GM13977 (cell line): ENCODE measurements around the gene NGEF.

ENCODE experiments used
- DNase-seq: peaks from one replicate; pipeline ENCODE4 v3.0.0; 2012; ENCODE audit warnings: low spot score
- in situ Hi-C: fragments of 300-500 bp; cut with MboI; formaldehyde crosslinking; loops from one replicate; pipeline ENCODE4 v1.12.0; 2022; ENCODE audit warnings: low sequenced_read_pairs, low pct_unique_long_range_greater_than_20kb, mixed read lengths, inconsistent platforms; ENCODE audit not compliant: unreplicated experiment
- TF ChIP-seq, protein P1 (sequence below): IDR thresholded peaks from 2 replicates; pipeline ENCODE4 v1.5.1; 2012; ENCODE audit warnings: mild to moderate bottlenecking, control low read depth; ENCODE audit not compliant: insufficient read depth; ENCODE audit errors: extremely low read depth, missing control alignments

The NGEF gene

DNA sequence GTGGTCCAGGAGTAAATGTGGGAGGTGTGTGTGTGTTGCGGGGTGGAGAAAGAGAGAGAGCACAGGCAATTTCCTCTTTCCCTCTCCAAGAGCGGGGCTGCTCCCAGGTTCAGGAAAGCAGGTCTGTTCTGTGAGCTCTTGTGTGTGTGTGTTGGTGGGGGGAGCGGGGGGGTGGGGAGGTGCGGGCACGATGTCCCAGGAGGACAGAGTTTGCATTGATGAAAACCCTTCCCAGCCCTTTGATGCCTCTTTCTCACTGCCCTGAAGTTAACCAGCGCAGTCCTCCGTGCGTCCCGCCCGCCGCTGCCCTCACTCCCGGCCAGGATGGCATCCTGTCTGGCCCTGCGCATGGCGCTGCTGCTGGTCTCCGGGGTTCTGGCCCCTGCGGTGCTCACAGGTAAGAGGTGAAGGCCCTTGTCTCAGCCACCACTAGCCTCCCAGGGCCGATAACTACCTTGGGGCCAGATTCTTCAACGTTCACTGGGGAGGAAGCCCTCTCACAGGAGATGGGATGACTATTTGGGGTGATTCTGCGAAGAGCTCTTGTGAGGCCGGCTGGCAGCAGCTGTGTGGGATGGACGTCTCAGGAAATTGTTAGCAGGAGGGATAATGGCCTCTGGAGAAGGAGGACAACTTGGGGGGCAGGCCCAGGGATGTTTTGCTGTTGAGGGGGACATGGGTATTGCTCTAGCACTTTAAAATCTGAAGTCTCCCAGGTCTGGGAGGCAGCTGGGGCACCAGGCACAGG is 142.9 kb downstream of the NGEF start, which contains the start of gene SNORC:
Gene SNORC (plus strand): TSS at position 247 of the 748 bp plus-strand sequence. CDS start 78 bp downstream, at position 325.
- DNase-seq, result no peak
- TF ChIP-seq, protein P1, sequence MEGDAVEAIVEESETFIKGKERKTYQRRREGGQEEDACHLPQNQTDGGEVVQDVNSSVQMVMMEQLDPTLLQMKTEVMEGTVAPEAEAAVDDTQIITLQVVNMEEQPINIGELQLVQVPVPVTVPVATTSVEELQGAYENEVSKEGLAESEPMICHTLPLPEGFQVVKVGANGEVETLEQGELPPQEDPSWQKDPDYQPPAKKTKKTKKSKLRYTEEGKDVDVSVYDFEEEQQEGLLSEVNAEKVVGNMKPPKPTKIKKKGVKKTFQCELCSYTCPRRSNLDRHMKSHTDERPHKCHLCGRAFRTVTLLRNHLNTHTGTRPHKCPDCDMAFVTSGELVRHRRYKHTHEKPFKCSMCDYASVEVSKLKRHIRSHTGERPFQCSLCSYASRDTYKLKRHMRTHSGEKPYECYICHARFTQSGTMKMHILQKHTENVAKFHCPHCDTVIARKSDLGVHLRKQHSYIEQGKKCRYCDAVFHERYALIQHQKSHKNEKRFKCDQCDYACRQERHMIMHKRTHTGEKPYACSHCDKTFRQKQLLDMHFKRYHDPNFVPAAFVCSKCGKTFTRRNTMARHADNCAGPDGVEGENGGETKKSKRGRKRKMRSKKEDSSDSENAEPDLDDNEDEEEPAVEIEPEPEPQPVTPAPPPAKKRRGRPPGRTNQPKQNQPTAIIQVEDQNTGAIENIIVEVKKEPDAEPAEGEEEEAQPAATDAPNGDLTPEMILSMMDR, result no peak
- in situ Hi-C loops, result loop anchor here (25.0 kb wide), 2 partner anchors 167 to 392 kb away; partner anchors contain the start of genes ATG16L1 and NEU2

- in situ Hi-C loops, result loop anchor here (25.0 kb wide), 2 partner anchors 168 to 393 kb away; partner anchors contain the start of genes ATG16L1 and NEU2
- no peak for DNase-seq
- TF ChIP-seq, protein P1, result peak; percentile 26
These were observed 143.7 kb downstream of the NGEF start for GRCh38 chr2:232869138-232870017.

- TF ChIP-seq, protein P1, result no peak
- in situ Hi-C loops, result loop anchor here (25.0 kb wide), 2 partner anchors 171 to 396 kb away; partner anchors contain the start of genes ATG16L1 and NEU2
These were observed 147.0 kb downstream of the NGEF start for GRCh38 chr2:232866104-232866503.

GRCh38 chr2:232865165-232865564 is 147.9 kb downstream of the NGEF start:
- in situ Hi-C loops, result loop anchor here (25.0 kb wide), 2 partner anchors 172 to 397 kb away; partner anchors contain the start of genes ATG16L1 and NEU2
- TF ChIP-seq, protein P1, result no peak
- DNase-seq, result no peak

More at GRCh38 chr2:232866104-232866503, 147.0 kb downstream of the NGEF start:
- DNase-seq, result no peak

GRCh38 chr2:232863996-232864395 is 149.1 kb downstream of the NGEF start:
- no peak for DNase-seq
- in situ Hi-C loops, result loop anchor here (25.0 kb wide), 2 partner anchors 173 to 398 kb away; partner anchors contain the start of genes ATG16L1 and NEU2
- TF ChIP-seq, protein P1, result no peak

DNA sequence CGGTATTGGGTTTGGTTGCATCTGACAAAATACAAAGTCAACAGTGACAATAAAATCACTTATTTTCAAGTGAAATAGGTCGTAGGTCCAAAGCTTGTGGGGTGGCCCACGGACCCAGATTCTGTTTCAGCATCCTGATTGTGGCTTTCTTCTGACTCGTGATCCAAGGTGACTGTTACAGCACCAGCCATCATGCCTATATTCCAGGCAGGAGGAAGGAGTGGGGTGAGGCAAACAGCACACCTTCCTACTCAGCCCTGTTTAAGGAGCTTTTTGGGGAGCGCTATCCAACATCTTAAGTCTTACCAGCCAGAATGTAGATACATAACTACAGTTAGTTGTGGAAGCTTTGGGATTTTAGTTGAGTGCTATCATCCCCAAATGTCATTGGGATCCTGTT is 151.7 kb downstream of the NGEF start:
- no peak for DNase-seq
- TF ChIP-seq, protein P1, result no peak
- in situ Hi-C loops, result loop anchor here (25.0 kb wide), 2 partner anchors 176 to 401 kb away; partner anchors contain the start of genes ATG16L1 and NEU2
